Measurements from ENCODE around the gene SUFU. TPM values are rescaled to one million over a fixed set of nuclear protein-coding genes. Genes with fewer than 3 reads are reported as not detected.
A peak's percentile ranks its signal among the peaks of the same experiment; 100 is the strongest.

SUFU gene
- total RNA-seq, 1 donor from 2014 or later = 12.5 TPM

DNA sequence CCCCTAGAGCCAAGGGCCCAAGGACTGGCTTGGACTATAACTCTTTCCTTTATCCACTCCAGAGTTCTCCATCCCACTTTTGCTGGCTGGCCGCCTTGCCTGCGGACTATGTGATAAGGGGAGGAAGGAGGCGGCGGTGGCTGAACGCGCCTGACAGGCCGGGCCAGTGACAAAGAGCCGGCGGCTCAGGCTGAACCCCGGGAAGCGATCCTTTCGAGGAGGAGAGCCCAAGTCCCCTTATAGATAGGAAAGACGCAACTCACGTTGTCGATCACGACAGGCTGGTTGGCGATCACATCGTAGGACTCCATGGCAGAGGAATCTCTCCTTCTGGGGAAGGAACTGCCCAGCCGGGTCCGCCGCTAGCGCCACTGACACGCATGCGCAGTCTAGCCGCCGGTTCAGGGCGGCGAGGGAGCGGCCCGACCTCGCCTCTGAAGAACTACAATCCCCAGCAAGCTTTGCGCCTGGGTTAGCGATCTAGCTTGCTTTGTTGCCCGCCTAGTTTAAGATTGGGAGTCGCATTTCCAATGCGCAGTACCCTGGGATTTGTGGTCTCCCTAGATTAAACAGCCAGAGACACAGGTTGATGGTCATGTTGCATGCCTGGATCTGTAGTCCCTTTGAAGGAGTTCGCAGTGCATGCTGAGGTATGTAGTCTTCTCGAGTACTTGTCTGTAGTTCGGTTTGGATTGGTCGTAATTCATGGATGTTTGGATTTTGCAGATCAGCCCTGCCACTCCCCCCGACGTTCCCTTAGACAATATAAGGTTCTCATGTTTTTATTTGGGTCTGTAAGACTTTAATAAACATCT is 1.2 kb upstream of the SUFU start, which contains the start of gene ACTR1A:
ACTR1A (minus strand) TSS at position 376 of the 815 bp plus-strand sequence; CDS start at position 311, 65 bp downstream.
- H3K9me3 ChIP-seq = no peaks in the 10 kb centered on the region
- H3K4me1 ChIP-seq = peaks cover 70% of the 10 kb centered on the region
- no peaks in the 10 kb centered on the region for H3K27me3 ChIP-seq
- DNase-seq (ENCODE audit: extremely low spot score in 2 of 2) = peak; percentile 97 to 100
- peak within 1 kb of the TSS; percentile 97 for H3K27ac ChIP-seq
- H3K36me3 ChIP-seq = no peaks in the 10 kb centered on the region
- peak in 1 of 2 donors; percentile 90 for TF ChIP-seq POLR2A (IDR thresholded peaks at IDR 0.05)
- TF ChIP-seq POLR2AphosphoS5 (IDR thresholded peaks at IDR 0.05; ENCODE audit: insufficient read depth in 1 of 2, low read depth in 1 of 2) = peak; percentile 95 to 99
- peak in 1 of 3 experiments; percentile 19 for TF ChIP-seq CTCF (IDR thresholded peaks at IDR 0.05)
- peak within 1 kb of the TSS; percentile 88 to 100 for H3K4me3 ChIP-seq
- intact Hi-C loops (cut with DNase I) = loop anchor here (5.0 kb wide), 2 partner anchors 80 to 140 kb away; partner anchors contain the start of gene TRIM8

- Histone ChIP-seq H3K27ac (peak overlapping the region; percentile 83), H3K4me3 (peak overlapping the region; percentile 88 to 100), H3K27me3 (no peaks in the 10 kb centered on the region), H3K36me3 (peaks cover 0 to 2% of the 10 kb centered on the region in 2 donors), H3K9me3 (no peaks in the 10 kb centered on the region), H3K4me1 (peaks cover 73% of the 10 kb centered on the region)
- intact Hi-C loops (cut with DNase I) = loop anchor here (5.0 kb wide), 2 partner anchors 78 to 138 kb away; partner anchors contain the start of gene TRIM8
- DNase-seq (ENCODE audit: extremely low spot score in 2 of 2) = peak in 1 of 2 donors; percentile 92
- TF ChIP-seq POLR2AphosphoS5 (IDR thresholded peaks at IDR 0.05; ENCODE audit: insufficient read depth in 1 of 2, low read depth in 1 of 2) (no peak), CTCF (IDR thresholded peaks at IDR 0.05) (no peak), POLR2A (IDR thresholded peaks at IDR 0.05) (no peak)
Measured at GRCh38 chr10:102504179-102504975, 605 bp downstream of the SUFU start.

GRCh38 chr10:102504976-102505300 is 1.2 kb downstream of the SUFU start:
- TF ChIP-seq CTCF (IDR thresholded peaks at IDR 0.05) (no peak), POLR2AphosphoS5 (IDR thresholded peaks at IDR 0.05; ENCODE audit: insufficient read depth in 1 of 2, low read depth in 1 of 2) (no peak), POLR2A (IDR thresholded peaks at IDR 0.05) (no peak)
- intact Hi-C loops (cut with DNase I) = loop anchor here (5.0 kb wide), 2 partner anchors 77 to 137 kb away; partner anchors contain the start of gene TRIM8
- H3K27ac ChIP-seq = peak overlapping the region; percentile 83
- peaks cover 72% of the 10 kb centered on the region for H3K4me1 ChIP-seq
- H3K9me3 ChIP-seq = no peaks in the 10 kb centered on the region
- peaks cover 0 to 8% of the 10 kb centered on the region in 2 donors for H3K36me3 ChIP-seq
- H3K4me3 ChIP-seq = peak overlapping the region; percentile 88 to 100
- H3K27me3 ChIP-seq = no peaks in the 10 kb centered on the region
- no peak for DNase-seq (ENCODE audit: extremely low spot score in 2 of 2)

GRCh38 chr10:102505462-102506115 is 1.8 kb downstream of the SUFU start:
- peak overlapping the region; percentile 88 to 100 for H3K4me3 ChIP-seq
- TF ChIP-seq POLR2AphosphoS5 (IDR thresholded peaks at IDR 0.05; ENCODE audit: insufficient read depth in 1 of 2, low read depth in 1 of 2) = no peak
- no peak for TF ChIP-seq POLR2A (IDR thresholded peaks at IDR 0.05)
- no peak for TF ChIP-seq CTCF (IDR thresholded peaks at IDR 0.05)
- DNase-seq (ENCODE audit: extremely low spot score in 2 of 2) = no peak
- H3K27me3 ChIP-seq = no peaks in the 10 kb centered on the region
- H3K27ac ChIP-seq = peak overlapping the region; percentile 83
- H3K9me3 ChIP-seq = no peaks in the 10 kb centered on the region
- H3K4me1 ChIP-seq = peaks cover 70% of the 10 kb centered on the region
- peaks cover 0 to 11% of the 10 kb centered on the region in 2 donors for H3K36me3 ChIP-seq
- intact Hi-C loops (cut with DNase I) = no loop called here

Measured in vagina (tissue), 2 donors.